ENCODE results near the gene METTL23.

GRCh38 chr17:76707985-76708807 is 18.4 kb upstream of the METTL23 start:
- TF ChIP-seq, protein P1, sequence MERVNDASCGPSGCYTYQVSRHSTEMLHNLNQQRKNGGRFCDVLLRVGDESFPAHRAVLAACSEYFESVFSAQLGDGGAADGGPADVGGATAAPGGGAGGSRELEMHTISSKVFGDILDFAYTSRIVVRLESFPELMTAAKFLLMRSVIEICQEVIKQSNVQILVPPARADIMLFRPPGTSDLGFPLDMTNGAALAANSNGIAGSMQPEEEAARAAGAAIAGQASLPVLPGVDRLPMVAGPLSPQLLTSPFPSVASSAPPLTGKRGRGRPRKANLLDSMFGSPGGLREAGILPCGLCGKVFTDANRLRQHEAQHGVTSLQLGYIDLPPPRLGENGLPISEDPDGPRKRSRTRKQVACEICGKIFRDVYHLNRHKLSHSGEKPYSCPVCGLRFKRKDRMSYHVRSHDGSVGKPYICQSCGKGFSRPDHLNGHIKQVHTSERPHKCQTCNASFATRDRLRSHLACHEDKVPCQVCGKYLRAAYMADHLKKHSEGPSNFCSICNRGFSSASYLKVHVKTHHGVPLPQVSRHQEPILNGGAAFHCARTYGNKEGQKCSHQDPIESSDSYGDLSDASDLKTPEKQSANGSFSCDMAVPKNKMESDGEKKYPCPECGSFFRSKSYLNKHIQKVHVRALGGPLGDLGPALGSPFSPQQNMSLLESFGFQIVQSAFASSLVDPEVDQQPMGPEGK (CRISPR knock-in tag; IDR thresholded peaks at IDR 0.05; ENCODE audit: borderline replicate concordance), result no peak
- TF ChIP-seq ARNTL (CRISPR knock-in tag; IDR thresholded peaks at IDR 0.05; ENCODE audit: borderline replicate concordance, low read depth), result no peak
- no peak for TF ChIP-seq ZNF565 (CRISPR knock-in tag; conservative IDR thresholded peaks at IDR 0.05; ENCODE audit: low read depth)
- no peak for TF ChIP-seq PPARA (CRISPR knock-in tag; IDR thresholded peaks at IDR 0.05; ENCODE audit: borderline replicate concordance)
